Spleen (tissue), 7 donors: ENCODE data around the gene ANGEL2.

ENCODE experiments used
- POLR2A ChIP-seq, 3 donors: fragments of 450-650 bp; IDR thresholded peaks; one replicate each; pipeline ENCODE4 v1.5.1; 2017; ENCODE audit warnings: antibody characterized with exemption in 3 of 3, mild to moderate bottlenecking in 1 of 3
- POLR2AphosphoS5 ChIP-seq, 3 donors: sonication (generic); formaldehyde crosslinking; IDR thresholded peaks; one replicate each; pipeline ENCODE4 v1.5.1; 2017; ENCODE audit warnings: antibody characterized with exemption in 3 of 3
- TF ChIP-seq, protein P1 (sequence below), 11 experiments: fragments of 200-600 bp in 7 of 11; fragments of 450-650 bp in 4 of 11; sonication (generic) in 4 of 11; IDR thresholded peaks in 8 of 11; conservative IDR thresholded peaks in 3 of 11; 1 replicate in 7 of 11; 2 replicates in 4 of 11; pipeline versions ENCODE4 v1.4.0 to v1.8.0; 2016 to 2021; ENCODE audit warnings: antibody characterized with exemption in 11 of 11, inconsistent platforms in 4 of 11, mild to moderate bottlenecking in 1 of 11
- donor health status: DM: no; HTN: no; CAD: no; lungs with moderate emphysema.
- donor health status: DM: no; HTN: no; CAD: no.
- donor health status: DM: no; HTN: no; CAD: no.

- TF ChIP-seq, protein P1, sequence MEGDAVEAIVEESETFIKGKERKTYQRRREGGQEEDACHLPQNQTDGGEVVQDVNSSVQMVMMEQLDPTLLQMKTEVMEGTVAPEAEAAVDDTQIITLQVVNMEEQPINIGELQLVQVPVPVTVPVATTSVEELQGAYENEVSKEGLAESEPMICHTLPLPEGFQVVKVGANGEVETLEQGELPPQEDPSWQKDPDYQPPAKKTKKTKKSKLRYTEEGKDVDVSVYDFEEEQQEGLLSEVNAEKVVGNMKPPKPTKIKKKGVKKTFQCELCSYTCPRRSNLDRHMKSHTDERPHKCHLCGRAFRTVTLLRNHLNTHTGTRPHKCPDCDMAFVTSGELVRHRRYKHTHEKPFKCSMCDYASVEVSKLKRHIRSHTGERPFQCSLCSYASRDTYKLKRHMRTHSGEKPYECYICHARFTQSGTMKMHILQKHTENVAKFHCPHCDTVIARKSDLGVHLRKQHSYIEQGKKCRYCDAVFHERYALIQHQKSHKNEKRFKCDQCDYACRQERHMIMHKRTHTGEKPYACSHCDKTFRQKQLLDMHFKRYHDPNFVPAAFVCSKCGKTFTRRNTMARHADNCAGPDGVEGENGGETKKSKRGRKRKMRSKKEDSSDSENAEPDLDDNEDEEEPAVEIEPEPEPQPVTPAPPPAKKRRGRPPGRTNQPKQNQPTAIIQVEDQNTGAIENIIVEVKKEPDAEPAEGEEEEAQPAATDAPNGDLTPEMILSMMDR (IDR thresholded peaks at IDR 0.05 in 8 of 11, conservative IDR thresholded peaks at IDR 0.05 in 3 of 11) = no peak
- TF ChIP-seq POLR2A (IDR thresholded peaks at IDR 0.05) (no peak), POLR2AphosphoS5 (IDR thresholded peaks at IDR 0.05) (no peak)
Measured at GRCh38 chr1:212981571-212982328, 33.9 kb downstream of the ANGEL2 start.
